ENCODE data around the gene TRIM54.

TRIM54 gene

GRCh38 chr2:27356382-27357181 is 74.4 kb downstream of the TRIM54 start, which contains the start of gene GTF3C2:
Gene GTF3C2 (minus strand): TSS chr2:27356764. CDS start chr2:27343554, 13,210 bp downstream.
- DNase-seq (ENCODE audit: low read depth), result peak; percentile 97
